ENCODE measurements around the gene CADPS. TPM values are rescaled to one million over a fixed set of nuclear protein-coding genes. Genes with fewer than 3 reads are reported as not detected.
A peak's percentile ranks its signal among the peaks of the same experiment; 100 is the strongest.

CADPS gene
- total RNA-seq, 1 experiment from 2014 or later = 0.18 TPM

DNA sequence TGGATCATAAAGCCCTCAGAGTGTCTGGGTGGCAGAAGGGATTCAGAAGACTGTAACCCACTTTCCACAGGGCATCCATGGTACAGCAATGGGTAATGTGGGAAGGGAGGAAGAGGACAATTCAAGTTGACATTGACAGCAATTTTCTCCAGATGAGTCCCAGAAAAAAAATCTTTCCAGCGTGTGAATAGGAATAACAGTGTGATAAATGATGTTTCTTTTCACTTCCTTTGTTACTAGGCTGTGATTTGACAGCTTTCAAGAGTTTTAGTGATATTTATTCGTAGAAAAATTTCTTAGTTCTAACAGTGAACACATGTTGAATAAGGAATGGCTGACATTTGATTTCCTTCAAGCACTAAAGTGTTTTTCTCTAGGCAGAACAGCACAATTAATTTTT lies 186.4 kb downstream of the CADPS start:
- DNase-seq (ENCODE audit: low read depth) = no peak

DNA sequence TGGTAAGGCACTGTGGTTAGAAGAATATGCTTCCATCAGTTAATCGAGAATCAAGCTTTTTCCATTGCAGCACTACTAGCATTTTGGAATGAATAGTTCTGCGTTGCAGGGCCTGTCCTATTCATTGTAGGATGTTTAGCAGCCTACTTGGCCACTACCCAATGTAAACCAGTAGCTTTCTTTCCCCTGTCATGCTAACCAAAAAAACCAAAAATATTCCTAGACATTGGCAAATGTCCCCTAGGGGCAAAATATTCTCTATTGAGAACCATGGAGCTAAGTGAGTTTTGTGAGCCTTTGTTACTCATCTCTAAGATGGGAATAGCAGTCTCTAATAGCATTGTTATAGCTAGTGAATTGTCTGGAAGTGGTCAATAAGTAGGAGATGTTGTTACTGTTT lies 187.2 kb downstream of the CADPS start:
- no peak for DNase-seq (ENCODE audit: low read depth)

GRCh38 chr3:62686503-62687294 lies 188.5 kb downstream of the CADPS start:
- DNase-seq (ENCODE audit: low read depth) = no peak

GRCh38 chr3:62682826-62683225 lies 192.4 kb downstream of the CADPS start:
- DNase-seq (ENCODE audit: low read depth) = no peak

DNA sequence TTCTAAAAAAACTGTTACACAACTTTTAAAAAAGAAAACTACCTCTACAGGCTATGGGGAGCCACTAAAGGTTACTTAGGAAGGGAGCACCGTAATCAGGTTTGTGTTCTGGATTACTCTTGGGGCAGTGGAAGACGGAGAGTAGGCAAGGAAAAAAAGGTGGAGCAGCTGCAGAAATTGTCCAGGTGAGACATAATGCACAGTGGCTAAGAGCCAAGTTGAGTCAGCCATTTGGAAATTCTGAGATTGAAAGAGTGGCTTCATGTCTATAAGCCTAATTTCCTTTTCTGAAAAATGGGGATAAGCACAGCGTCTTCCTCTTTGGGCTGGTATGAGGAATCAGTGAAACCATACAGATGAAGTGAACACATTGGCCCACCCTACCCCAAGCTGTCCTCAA lies 195.2 kb downstream of the CADPS start:
- no peak for DNase-seq (ENCODE audit: low read depth)

GRCh38 chr3:62678841-62679240 lies 196.4 kb downstream of the CADPS start:
- DNase-seq (ENCODE audit: low read depth) = no peak

DNA sequence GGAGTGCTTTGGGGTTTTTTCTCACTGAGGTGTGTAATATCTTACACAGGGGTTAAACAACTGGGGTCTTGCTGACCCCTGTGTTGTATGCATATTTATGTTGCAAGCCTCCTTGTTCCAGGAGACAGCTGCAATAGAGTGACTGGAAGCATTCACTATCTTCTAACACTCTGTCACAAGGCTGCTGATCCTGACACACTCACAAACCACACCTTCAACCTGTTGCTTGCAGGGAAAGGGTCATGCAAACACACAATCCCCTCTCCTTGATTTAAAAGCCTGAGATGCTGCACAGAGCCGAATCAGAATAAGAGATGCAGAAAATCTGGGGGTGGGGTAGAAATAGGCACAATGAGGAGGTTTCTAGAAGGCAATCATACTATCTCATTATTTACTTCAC lies 197.3 kb downstream of the CADPS start:
- no peak for DNase-seq (ENCODE audit: low read depth)

- DNase-seq (ENCODE audit: low read depth) = no peak
Measured at GRCh38 chr3:62676689-62677271, 198.4 kb downstream of the CADPS start.

- no peak for DNase-seq (ENCODE audit: low read depth)
Measured at GRCh38 chr3:62675492-62675891, 199.7 kb downstream of the CADPS start.

DNA sequence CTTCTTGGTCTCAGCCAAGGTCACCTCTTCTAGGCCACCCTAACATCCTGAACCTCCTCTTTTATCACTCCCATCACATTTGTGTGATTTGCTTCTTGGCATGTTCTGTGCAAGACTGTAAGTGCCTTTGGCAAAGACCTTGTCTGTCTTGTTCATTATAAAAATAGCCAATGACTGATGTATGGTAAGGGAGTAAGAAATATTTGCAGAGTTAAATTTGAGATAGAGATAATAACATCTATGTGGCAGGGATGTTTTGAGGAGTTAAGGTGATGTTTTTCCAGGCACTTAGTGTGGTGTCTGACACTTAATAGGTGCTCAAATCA lies 202.3 kb downstream of the CADPS start:
- no peak for DNase-seq (ENCODE audit: low read depth)

DNA sequence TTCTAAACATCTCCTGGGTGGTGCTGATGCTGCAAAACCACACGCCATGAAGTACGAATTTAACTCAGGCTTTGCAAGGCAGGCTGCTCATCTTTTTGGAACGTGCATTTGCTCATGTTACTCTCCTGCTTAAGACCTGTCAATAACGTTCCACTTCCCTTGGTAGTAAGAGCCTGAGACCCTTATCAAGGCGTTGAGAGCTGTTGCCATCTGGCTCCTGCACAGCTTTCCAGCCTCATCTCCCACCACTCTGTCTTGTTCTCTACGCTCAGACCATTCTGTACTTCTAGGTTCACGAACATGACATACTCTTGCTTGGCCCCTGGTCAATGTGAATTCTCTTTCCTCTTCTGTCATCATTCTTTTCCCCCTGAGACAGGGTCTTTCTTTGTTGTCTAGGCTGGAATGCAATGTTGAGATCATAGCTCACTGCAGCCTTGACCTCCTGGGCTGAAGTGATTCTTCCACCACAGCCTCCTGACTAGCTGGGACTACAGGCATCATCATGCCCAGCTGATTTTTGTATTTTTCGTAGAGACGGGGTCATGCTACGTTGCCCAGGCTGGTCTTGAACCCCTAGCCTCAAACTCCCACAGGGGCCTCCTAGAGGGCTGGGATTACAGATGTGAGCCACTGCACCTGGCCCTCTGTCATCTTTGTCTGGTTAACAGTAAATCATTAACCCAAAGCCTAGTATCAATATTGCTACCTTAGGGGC lies 202.8 kb downstream of the CADPS start:
- no peak for DNase-seq (ENCODE audit: low read depth)

DNA sequence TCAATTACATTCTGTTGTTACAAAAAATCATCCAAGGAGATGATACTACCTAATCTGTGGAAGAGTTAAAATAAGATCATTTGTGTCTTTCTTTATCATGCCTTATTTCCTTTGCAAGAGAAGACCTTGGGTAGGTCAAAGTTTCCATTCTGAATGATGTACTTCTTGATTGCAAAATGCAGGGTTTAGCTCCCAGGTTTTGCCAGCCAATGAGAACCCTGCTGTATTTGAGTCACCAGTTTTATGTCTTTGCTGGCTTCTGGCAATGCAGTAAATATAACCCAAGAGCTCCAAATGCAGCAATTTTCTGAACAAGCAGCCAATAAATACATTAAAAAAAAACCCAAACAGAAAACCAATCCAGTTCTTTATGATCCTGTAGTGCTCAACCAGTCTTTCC lies 204.9 kb downstream of the CADPS start:
- DNase-seq (ENCODE audit: low read depth) = no peak

DNA sequence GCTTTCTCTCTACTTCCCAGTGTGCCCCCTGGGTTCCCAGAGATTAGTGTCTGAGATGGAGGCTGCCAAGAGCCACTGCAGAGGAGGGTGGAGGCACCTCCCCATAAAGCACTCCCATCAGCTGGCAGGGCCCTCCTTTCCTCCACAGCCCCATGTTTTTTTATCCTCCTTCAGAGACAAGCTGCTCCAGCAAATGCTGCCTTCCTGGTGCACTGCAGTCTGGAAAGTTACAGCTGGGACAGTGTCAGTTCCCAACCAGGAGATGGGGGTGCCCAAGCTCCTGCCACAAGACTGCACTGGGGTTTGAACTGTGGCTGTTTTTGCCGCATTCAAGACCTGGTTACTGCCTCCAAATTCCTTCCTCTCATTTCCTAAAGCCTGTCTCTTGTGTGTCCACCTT lies 206.1 kb downstream of the CADPS start:
- no peak for DNase-seq (ENCODE audit: low read depth)

GRCh38 chr3:62667714-62668113 lies 207.5 kb downstream of the CADPS start:
- no peak for DNase-seq (ENCODE audit: low read depth)

- DNase-seq (ENCODE audit: low read depth) = peak; percentile 79
Measured at GRCh38 chr3:62665627-62666437, 209.4 kb downstream of the CADPS start.

GRCh38 chr3:62662677-62663076 lies 212.5 kb downstream of the CADPS start:
- no peak for DNase-seq (ENCODE audit: low read depth)

GRCh38 chr3:62659660-62660059 lies 215.6 kb downstream of the CADPS start:
- DNase-seq (ENCODE audit: low read depth) = no peak

- DNase-seq (ENCODE audit: low read depth) = no peak
Measured at GRCh38 chr3:62655691-62656063, 219.5 kb downstream of the CADPS start.

GRCh38 chr3:62655056-62655690 lies 220.0 kb downstream of the CADPS start:
- no peak for DNase-seq (ENCODE audit: low read depth)

DNA sequence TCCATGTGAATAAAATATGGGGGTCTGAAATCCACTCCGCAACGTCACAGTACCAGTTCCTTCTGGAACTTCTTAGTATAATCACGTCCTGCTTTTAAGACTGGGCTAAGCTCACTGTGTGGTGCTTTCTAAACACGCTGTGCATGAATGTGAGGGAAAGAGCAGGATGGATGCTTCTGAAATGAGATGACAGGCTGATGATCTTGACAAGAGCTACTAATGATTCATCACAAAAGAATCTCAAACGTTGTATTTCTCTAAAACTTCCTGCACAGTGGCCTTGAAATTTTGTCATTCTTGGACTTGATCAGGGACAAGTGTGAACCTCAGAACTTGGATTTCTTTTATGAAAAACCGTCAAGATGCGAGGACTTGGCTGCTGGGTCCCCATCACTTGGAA lies 221.4 kb downstream of the CADPS start:
- DNase-seq (ENCODE audit: low read depth) = peak; percentile 53

DNA sequence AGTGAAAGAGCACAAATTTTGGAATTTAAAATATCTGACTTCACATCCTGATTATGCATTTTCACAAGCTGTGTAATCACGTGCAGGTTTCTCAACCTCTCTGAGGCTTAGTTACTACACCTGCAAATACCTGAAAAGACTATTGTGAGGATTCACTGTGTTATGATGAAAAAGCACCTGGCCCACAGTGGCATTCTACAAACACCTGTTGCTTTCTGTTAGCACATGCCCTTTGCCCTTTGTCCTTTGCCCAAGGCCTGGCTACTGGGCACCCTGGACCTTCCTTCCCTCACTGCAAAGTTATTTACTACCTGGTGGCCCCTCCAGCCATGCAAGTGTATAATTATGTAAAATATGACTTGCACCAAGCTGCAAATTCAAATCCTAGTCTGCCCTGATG lies 227.5 kb downstream of the CADPS start:
- DNase-seq (ENCODE audit: low read depth) = no peak

Data from HT1080 (cell line).